Glutamatergic neuron (in vitro differentiated cells): ENCODE measurements around the gene SLC66A2. TPM values are rescaled to one million over a fixed set of nuclear protein-coding genes. Genes with fewer than 3 reads are reported as not detected.

Experiments used
- DNase-seq: peaks from one replicate; pipeline ENCODE4 v3.0.0; 2022
- H3K27ac Mint-ChIP-seq: one replicate; pipeline ENCODE4 v1.8.0; 2020; ENCODE audit warnings: mild to moderate bottlenecking, mixed read lengths, inconsistent platforms; ENCODE audit not compliant: unreplicated experiment
- H3K27me3 Mint-ChIP-seq: one replicate; pipeline ENCODE4 v1.8.0; 2020; ENCODE audit warnings: mild to moderate bottlenecking, moderate library complexity, mixed read lengths, inconsistent platforms; ENCODE audit not compliant: unreplicated experiment
- H3K36me3 Mint-ChIP-seq: one replicate; pipeline ENCODE4 v1.8.0; 2020; ENCODE audit warnings: mild to moderate bottlenecking, mixed read lengths, inconsistent platforms; ENCODE audit not compliant: unreplicated experiment
- H3K4me1 Mint-ChIP-seq: one replicate; pipeline ENCODE4 v1.8.0; 2020; ENCODE audit warnings: mild to moderate bottlenecking, low read depth, mixed read lengths, inconsistent platforms; ENCODE audit not compliant: unreplicated experiment
- H3K4me3 Mint-ChIP-seq: one replicate; pipeline ENCODE4 v1.8.0; 2020; ENCODE audit warnings: mild to moderate bottlenecking, mixed read lengths, inconsistent platforms; ENCODE audit not compliant: unreplicated experiment
- H3K9me3 Mint-ChIP-seq: one replicate; pipeline ENCODE4 v1.8.0; 2020; ENCODE audit warnings: mild to moderate bottlenecking, moderate library complexity, mixed read lengths, inconsistent platforms; ENCODE audit not compliant: unreplicated experiment
- total RNA-seq: library from RNA; stranded (reverse); fragmentation: NEBNext Ultra II Directional; extraction: Animal tissue kit (Norgen Biotek cat#: 25700); gene quantifications from one replicate; pipeline ENCODE4 v1.2.1, GENCODE V29; 2021; ENCODE audit not compliant: unreplicated experiment
- TF ChIP-seq, protein P1 (sequence below): fragments of 200-600 bp; sonication (generic); IDR thresholded peaks from one replicate; pipeline ENCODE4 v1.5.0; 2021; ENCODE audit not compliant: partially characterized antibody, unreplicated experiment

Gene SLC66A2
- total RNA-seq, 1 donor from 2014 or later = 56.6 TPM

DNA sequence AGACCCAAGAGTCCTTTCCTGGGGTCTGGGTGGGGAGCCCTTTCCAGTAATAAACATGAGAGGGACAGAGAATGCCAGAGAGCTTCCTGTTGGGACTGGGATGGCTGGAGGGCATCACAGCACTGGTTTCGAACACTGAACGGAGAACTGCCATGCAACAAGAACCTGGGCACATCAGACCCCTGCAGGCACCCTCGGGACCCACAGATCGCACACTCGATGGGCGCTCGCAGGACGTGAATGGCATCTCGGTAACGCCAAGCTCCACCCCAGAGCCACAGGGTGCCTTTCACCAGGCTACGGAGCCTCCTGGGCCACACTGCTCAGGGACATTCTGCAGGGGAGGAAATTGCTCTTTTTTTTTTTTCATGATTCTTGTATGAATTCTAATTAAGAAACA, 25.1 kb downstream of the SLC66A2 start:
- Mint-ChIP-seq H3K9me3 (peaks cover 29% of the 10 kb centered on the region), H3K4me3 (no peak overlapping the region), H3K27me3 (peaks cover 6% of the 10 kb centered on the region), H3K27ac (no peak overlapping the region), H3K4me1 (peaks cover 15% of the 10 kb centered on the region), H3K36me3 (peaks cover 24% of the 10 kb centered on the region)
- TF ChIP-seq, protein P1, sequence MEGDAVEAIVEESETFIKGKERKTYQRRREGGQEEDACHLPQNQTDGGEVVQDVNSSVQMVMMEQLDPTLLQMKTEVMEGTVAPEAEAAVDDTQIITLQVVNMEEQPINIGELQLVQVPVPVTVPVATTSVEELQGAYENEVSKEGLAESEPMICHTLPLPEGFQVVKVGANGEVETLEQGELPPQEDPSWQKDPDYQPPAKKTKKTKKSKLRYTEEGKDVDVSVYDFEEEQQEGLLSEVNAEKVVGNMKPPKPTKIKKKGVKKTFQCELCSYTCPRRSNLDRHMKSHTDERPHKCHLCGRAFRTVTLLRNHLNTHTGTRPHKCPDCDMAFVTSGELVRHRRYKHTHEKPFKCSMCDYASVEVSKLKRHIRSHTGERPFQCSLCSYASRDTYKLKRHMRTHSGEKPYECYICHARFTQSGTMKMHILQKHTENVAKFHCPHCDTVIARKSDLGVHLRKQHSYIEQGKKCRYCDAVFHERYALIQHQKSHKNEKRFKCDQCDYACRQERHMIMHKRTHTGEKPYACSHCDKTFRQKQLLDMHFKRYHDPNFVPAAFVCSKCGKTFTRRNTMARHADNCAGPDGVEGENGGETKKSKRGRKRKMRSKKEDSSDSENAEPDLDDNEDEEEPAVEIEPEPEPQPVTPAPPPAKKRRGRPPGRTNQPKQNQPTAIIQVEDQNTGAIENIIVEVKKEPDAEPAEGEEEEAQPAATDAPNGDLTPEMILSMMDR = no peak
- no peak for DNase-seq

DNA sequence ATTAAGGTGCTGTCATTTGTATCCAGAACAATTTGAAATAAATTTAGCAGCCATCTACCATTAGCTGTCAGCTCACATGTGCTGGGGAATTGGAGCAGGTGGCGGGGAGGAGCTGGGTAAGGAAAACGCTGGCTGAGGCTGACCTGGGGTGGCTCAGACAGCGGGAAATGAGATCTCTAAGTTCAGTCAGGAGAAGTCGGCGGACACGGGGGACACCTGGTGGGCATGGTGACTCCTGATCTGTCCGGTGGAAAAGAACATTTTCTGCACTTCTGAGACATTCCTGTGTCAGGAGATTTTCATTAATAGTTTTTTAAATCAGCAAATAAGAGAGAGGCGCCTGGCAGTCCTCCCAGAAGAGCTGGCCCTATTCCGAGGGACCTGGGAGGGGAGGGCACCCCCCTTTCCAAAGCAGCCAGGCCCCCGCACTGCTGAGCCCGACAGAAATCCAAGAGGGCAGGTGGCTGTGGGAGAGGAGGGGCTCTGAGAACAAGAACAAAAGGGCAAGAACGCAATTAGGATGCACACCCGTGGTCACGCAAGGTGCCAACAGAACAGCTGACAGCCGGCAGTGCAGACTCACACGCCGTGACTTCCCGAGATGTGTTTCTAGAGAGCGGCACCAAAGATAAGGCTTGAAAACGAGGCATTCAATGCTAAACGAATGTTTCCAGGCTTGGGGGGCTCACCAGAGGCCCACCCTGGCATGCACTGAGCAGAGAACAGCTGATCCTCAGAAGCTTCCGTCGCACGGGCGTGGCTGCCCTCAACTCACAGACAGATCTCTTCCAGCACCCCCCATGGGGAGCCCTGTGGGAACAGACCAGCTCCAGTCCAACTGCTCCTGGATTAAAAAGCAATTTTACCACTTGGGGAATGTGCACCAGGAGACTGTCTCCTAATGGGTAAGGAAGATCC, 26.4 kb downstream of the SLC66A2 start:
- Mint-ChIP-seq H3K36me3 (peaks cover 15% of the 10 kb centered on the region), H3K4me3 (peak overlapping the region; percentile 30), H3K9me3 (peaks cover 25% of the 10 kb centered on the region), H3K27ac (peak overlapping the region; percentile 79), H3K4me1 (peaks cover 15% of the 10 kb centered on the region), H3K27me3 (peaks cover 3% of the 10 kb centered on the region)
- TF ChIP-seq, protein P1 = no peak
- no peak for DNase-seq

DNA sequence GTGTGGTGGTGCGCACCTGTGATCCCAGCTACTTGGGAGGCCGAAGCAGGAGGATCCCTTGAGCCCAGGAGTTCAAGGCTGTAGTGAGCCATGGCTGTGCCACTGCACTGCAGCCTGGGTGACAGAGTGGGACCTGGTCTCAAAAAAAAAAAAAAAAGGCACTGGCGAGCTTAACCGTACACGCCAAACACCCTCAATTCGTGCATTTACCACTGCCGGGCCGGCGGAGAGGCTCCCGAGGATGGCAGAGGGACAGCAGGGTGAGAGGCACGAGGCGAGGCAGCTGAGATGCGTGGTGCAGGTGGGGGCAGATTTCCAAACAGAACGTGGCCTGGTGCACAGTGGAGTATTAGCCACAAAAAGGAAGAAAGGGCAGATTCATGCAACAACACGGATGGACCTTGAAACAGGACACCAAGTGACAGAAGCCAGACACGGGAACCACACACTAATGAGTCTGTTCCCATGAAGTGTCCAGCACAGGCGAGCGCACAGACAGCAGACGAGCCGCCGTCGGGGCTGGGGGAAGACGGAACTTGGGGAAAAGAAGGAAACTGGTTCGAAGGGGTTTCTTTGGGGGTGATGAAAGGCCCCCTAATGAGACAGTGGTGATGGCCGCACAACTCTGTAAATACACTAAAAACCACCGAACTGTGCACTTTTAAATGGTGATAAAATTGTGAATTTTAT, 27.4 kb downstream of the SLC66A2 start:
- DNase-seq = no peak
- H3K27me3 Mint-ChIP-seq = peaks cover 2% of the 10 kb centered on the region
- peaks cover 4% of the 10 kb centered on the region for H3K36me3 Mint-ChIP-seq
- peaks cover 16% of the 10 kb centered on the region for H3K9me3 Mint-ChIP-seq
- TF ChIP-seq, protein P1 = no peak
- no peak overlapping the region for H3K4me3 Mint-ChIP-seq
- H3K27ac Mint-ChIP-seq = no peak overlapping the region
- H3K4me1 Mint-ChIP-seq = peaks cover 15% of the 10 kb centered on the region

DNA sequence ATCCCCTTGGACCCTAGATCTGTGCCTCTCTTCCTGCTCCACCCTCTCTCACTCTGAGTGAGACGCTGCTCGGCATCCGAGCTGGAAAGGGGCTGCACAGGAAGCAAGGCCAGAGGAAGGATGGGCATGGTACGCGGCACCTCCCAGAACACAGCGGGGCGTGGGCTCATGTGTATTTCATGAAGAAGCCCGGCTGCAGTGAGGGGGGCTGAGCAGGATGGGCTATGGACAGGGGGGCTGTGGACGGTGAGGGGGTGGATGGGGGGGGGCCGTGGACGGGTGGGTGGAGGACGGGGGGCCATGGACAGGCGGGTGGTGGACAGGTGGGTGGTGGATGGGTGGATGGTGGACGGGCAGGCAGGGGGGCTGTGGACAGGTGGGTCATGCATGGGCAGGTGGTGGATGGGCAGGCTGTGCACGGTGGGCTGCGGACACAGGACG, 28.5 kb downstream of the SLC66A2 start:
- Mint-ChIP-seq H3K36me3 (no peaks in the 10 kb centered on the region), H3K9me3 (peaks cover 12% of the 10 kb centered on the region), H3K4me1 (peaks cover 15% of the 10 kb centered on the region), H3K27ac (no peak overlapping the region), H3K4me3 (no peak overlapping the region), H3K27me3 (peaks cover under 1% of the 10 kb centered on the region)
- no peak for DNase-seq
- TF ChIP-seq, protein P1 = no peak
